Endodermal cell (in vitro differentiated cells): ENCODE results near the gene EAPP. TPM values are rescaled to one million over a fixed set of nuclear protein-coding genes. Genes with fewer than 3 reads are reported as not detected.
"Not testable (repeated sequence)": the region's sequence is repeated elsewhere in the genome, so short reads cannot be mapped to it uniquely, and the experiment has no call there.

Source experiments
- DNase-seq: peaks from one replicate; pipeline ENCODE4 v3.0.0-alpha.2; 2017
- H3K27ac ChIP-seq: 2 replicates; pipeline ENCODE4 v1.5.1; 2013; ENCODE audit warnings: mild to moderate bottlenecking, low read depth, low read length, moderate library complexity
- H3K27me3 ChIP-seq: 2 replicates; pipeline ENCODE4 v1.6.1; 2013; ENCODE audit warnings: mild to moderate bottlenecking, low read length, moderate library complexity; ENCODE audit not compliant: insufficient read depth, control insufficient read depth, poor library complexity, severe bottlenecking
- H3K36me3 ChIP-seq: 2 replicates; pipeline ENCODE4 v1.7.0; 2013; ENCODE audit warnings: mild to moderate bottlenecking, low read length, moderate library complexity; ENCODE audit not compliant: control insufficient read depth, insufficient read depth
- H3K4me1 ChIP-seq: one replicate; pipeline ENCODE4 v1.7.0; 2013; ENCODE audit warnings: low read length; ENCODE audit not compliant: control insufficient read depth, insufficient read depth
- H3K4me3 ChIP-seq: 2 replicates; pipeline ENCODE4 v1.5.1; 2013; ENCODE audit warnings: mild to moderate bottlenecking, low read length, moderate library complexity
- H3K9ac ChIP-seq: 2 replicates; pipeline ENCODE4 v1.6.1; 2013; ENCODE audit warnings: mild to moderate bottlenecking, low read length, moderate library complexity; ENCODE audit not compliant: poor library complexity, severe bottlenecking; ENCODE audit errors: extremely low read depth
- H3K9me3 ChIP-seq: 2 replicates; pipeline ENCODE4 v1.6.1; 2013; ENCODE audit warnings: mild to moderate bottlenecking, low read length, moderate library complexity; ENCODE audit not compliant: control insufficient read depth
- H3K27ac Mint-ChIP-seq: 2 replicates; pipeline ENCODE4 v1.8.0; 2020; ENCODE audit warnings: mixed read lengths
- H3K27me3 Mint-ChIP-seq: 2 replicates; pipeline ENCODE4 v1.8.0; 2021; ENCODE audit warnings: mild to moderate bottlenecking, mixed read lengths; ENCODE audit not compliant: insufficient read depth
- H3K36me3 Mint-ChIP-seq: 2 replicates; pipeline ENCODE4 v1.8.0; 2020; ENCODE audit warnings: low read depth, mixed read lengths
- H3K4me1 Mint-ChIP-seq: 2 replicates; pipeline ENCODE4 v1.8.0; 2020; ENCODE audit warnings: mixed read lengths
- H3K4me3 Mint-ChIP-seq: 2 replicates; pipeline ENCODE4 v1.8.0; 2020; ENCODE audit warnings: mild to moderate bottlenecking, moderate library complexity, mixed read lengths
- H3K9me3 Mint-ChIP-seq: 2 replicates; pipeline ENCODE4 v1.8.0; 2020; ENCODE audit warnings: mild to moderate bottlenecking, mixed read lengths
- WGBS, 2 experiments: methylation state at CpG; one replicate each; pipeline versions ENCODE4 v1.1.5 to v1.1.7; 2013; ENCODE audit warnings: missing lambda C conversion rate in 2 of 2, mixed read lengths in 1 of 2; ENCODE audit not compliant: insufficient coverage in 1 of 2, insufficient read length in 1 of 2; 5-methylcytosine and 5-hydroxymethylcytosine counted together
- total RNA-seq, 2 donors: library from RNA; stranded (reverse); fragmentation: NEBNext Ultra II Directional in 1 of 2; extraction: Animal tissue kit (Norgen Biotek cat#: 25700) in 1 of 2; gene quantifications; 2 replicates in 1 of 2; 3 replicates in 1 of 2; pipeline ENCODE4 v1.2.1, GENCODE V29; 2021
- TF ChIP-seq, protein P1 (sequence below): fragments of 200-600 bp; sonication (generic); conservative IDR thresholded peaks from 2 replicates; pipeline ENCODE4 v1.5.0; 2021; ENCODE audit warnings: antibody characterized with exemption, mild to moderate bottlenecking

Gene EAPP
- total RNA-seq, 2 donors from 2014 or later: 34.7 to 38.6 TPM

DNA sequence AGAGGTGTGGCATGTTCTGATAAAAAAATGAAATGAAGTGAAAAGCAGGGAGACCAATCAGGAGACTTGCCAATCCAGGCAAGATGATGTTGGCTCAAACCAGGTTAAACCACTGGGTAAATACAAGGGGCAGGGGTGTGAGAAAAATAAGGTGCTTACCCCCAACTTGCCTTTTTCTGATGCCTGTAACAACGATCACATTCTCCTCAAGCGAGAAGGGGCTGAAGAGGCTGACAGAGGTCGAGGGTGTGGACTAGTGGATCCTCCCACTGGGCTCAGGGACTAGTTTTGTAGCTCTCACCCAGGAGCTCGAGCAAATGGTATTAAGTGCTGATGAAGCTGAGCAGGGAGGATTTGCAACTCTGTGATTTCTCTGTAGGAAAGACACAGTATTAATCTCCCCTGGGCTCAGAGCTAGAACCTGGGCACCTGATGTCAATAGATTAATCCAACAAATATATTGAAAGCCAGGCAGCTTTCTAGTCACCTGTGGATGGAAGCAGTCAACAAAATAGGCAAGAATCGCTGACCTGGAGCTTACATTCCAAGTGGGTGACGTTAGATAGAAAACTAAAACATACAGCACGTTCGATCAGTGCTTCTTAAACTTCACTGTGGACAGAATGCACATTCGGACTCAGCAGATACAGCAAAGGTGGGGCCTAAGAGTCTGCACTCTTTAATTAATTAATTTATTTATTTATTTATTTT, 15.2 kb upstream of the EAPP start:
- Histone ChIP-seq H3K27ac (peak overlapping the region; percentile 49), H3K27me3 (peaks cover 6% of the 10 kb centered on the region), H3K4me3 (peak overlapping the region; percentile 61), H3K36me3 (no peaks in the 10 kb centered on the region), H3K9ac (no peak overlapping the region), H3K9me3 (no peaks in the 10 kb centered on the region), H3K4me1 (peaks cover 8% of the 10 kb centered on the region)
- 82 to 90% methylated on average over 7 to 9 of the region's 9 CpGs for WGBS, 2 experiments
- Mint-ChIP-seq H3K27ac (no peak overlapping the region), H3K9me3 (no peaks in the 10 kb centered on the region), H3K27me3 (peaks cover 31% of the 10 kb centered on the region), H3K4me1 (peaks cover 10% of the 10 kb centered on the region), H3K4me3 (no peak overlapping the region), H3K36me3 (no peaks in the 10 kb centered on the region)
- TF ChIP-seq, protein P1, sequence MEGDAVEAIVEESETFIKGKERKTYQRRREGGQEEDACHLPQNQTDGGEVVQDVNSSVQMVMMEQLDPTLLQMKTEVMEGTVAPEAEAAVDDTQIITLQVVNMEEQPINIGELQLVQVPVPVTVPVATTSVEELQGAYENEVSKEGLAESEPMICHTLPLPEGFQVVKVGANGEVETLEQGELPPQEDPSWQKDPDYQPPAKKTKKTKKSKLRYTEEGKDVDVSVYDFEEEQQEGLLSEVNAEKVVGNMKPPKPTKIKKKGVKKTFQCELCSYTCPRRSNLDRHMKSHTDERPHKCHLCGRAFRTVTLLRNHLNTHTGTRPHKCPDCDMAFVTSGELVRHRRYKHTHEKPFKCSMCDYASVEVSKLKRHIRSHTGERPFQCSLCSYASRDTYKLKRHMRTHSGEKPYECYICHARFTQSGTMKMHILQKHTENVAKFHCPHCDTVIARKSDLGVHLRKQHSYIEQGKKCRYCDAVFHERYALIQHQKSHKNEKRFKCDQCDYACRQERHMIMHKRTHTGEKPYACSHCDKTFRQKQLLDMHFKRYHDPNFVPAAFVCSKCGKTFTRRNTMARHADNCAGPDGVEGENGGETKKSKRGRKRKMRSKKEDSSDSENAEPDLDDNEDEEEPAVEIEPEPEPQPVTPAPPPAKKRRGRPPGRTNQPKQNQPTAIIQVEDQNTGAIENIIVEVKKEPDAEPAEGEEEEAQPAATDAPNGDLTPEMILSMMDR: no peak
- DNase-seq: no peak

DNA sequence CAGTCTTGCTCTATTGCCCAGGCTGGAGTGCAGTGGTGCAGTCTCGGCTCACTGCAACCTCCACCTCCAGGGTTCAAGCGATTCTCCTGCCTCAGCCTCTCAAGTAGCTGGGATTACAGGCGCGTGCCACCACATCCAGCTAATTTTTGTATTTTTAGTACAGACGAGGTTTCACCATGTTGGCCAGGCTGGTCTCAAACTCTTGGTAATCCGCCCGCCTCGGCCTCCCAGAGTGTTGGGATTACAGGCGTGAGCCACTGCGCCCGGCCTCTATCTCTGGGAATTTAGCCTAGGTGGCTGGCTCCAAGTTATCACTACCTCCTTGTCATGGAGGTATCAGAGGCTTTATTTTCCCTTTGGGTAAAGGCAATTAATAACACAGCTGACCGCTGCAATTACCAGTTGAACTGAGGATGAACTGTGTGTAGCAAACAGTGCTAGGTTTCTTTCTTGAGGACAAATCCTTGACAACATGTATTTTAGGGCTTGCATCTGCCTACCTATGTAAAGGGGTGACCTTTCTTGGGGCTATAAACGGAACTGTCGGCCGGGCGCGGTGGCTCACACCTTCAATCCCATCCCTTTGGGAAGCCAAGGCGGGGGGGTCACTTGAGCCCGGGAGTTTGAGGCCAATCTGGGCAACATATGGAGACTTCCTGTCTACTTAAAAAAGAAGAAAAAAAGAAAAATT, 9.9 kb upstream of the EAPP start:
- not testable (repeated sequence) for DNase-seq, H3K9ac ChIP-seq, H3K27ac Mint-ChIP-seq

GRCh38 chr14:34548472-34548981, 9.0 kb upstream of the EAPP start:
- H3K9ac ChIP-seq: no peak overlapping the region
- H3K27ac ChIP-seq: no peak overlapping the region
- H3K4me3 Mint-ChIP-seq: no peak overlapping the region
- no peaks in the 10 kb centered on the region for H3K9me3 Mint-ChIP-seq
- H3K36me3 Mint-ChIP-seq: no peaks in the 10 kb centered on the region
- H3K27me3 Mint-ChIP-seq: peaks cover 29% of the 10 kb centered on the region
- TF ChIP-seq, protein P1: no peak
- H3K9me3 ChIP-seq: no peaks in the 10 kb centered on the region
- H3K4me3 ChIP-seq: no peak overlapping the region
- H3K4me1 Mint-ChIP-seq: no peaks in the 10 kb centered on the region
- DNase-seq: no peak
- no peaks in the 10 kb centered on the region for H3K36me3 ChIP-seq
- no peaks in the 10 kb centered on the region for H3K4me1 ChIP-seq
- 83 to 93% methylated on average over 6 to 14 of the region's 14 CpGs for WGBS, 2 experiments
- peaks cover 6% of the 10 kb centered on the region for H3K27me3 ChIP-seq
- no peak overlapping the region for H3K27ac Mint-ChIP-seq

More for the DNA sequence above, 9.9 kb upstream of the EAPP start:
- not testable (repeated sequence) for H3K4me3 Mint-ChIP-seq, H3K27me3 ChIP-seq, H3K36me3 Mint-ChIP-seq, H3K36me3 ChIP-seq, H3K4me1 Mint-ChIP-seq, H3K27ac ChIP-seq, H3K9me3 ChIP-seq, H3K9me3 Mint-ChIP-seq, H3K4me1 ChIP-seq, H3K4me3 ChIP-seq
- 78 to 89% methylated on average over 12 to 19 of the region's 19 CpGs for WGBS, 2 experiments
- H3K27me3 Mint-ChIP-seq: peaks cover 33% of the 10 kb centered on the region

DNA sequence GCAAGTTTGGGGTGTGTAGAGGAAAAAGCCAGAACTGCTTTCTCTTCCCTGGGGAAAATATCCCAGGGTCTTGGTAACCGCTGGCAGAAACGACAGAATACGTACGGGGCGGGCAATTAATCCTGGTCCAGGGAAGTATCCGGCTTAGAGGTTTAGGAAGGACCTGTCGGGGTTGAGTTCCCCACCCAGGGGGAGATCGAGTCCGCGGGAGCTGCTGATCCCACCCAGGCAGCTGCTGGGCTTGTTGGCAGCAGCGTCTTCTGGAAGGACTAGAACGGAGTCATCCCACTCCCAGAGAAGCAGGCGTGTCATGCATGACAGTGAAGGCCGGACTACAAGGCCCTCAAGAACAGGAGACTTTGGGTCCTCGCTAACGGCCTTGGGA, 7.6 kb upstream of the EAPP start:
- not testable (repeated sequence) for H3K9ac ChIP-seq, H3K4me1 Mint-ChIP-seq, H3K36me3 Mint-ChIP-seq, H3K4me1 ChIP-seq, H3K9me3 ChIP-seq, H3K27me3 ChIP-seq, H3K27ac ChIP-seq, H3K4me3 ChIP-seq, H3K9me3 Mint-ChIP-seq, DNase-seq, H3K4me3 Mint-ChIP-seq, H3K36me3 ChIP-seq, H3K27ac Mint-ChIP-seq
- H3K27me3 Mint-ChIP-seq: peaks cover 21% of the 10 kb centered on the region
- no CpG with 5 or more reads among the region's 16 CpGs for WGBS, 2 experiments

DNA sequence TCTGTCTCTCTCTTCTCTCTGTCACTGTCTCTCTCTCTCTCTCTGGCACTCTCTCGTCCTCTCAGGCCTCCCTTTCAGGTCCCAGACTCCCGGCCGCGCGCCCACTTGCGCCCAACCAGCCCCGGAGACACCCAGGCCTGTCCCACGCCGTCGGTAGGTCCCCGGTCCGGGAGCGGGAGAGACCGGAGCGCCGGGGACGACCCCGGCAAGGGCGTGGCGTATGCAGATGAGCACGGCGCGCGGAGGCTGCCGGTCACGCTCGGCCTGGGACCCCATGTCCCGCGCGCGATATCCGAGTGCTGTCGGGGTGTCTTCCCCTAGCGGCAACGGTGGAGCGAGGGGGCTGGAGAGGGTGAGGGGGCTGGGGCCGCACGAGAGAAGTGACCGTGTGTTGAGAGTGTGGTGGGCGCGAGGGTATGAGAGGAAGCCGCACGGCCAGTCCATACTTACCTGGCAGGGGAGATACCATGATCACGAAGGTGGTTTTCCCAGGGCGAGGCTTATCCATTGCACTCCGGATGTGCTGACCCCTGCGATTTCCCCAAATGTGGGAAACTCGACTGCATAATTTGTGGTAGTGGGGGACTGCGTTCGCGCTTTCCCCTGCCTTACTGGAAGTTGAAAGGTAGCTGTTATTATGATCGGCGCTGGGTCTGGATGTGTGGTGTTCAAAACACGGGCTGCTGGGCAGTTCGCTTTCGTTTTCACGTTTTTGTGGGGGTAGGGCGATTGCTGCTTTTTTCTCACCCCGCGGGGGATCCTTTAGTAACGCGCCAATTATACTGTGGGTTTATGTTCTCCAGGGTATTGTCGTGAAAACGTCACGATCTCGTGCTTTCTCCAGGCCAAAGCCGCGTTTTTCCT, 7.0 kb upstream of the EAPP start:
- not testable (repeated sequence) for DNase-seq, H3K4me1 Mint-ChIP-seq, H3K4me1 ChIP-seq, H3K36me3 Mint-ChIP-seq, H3K9me3 Mint-ChIP-seq, H3K9me3 ChIP-seq, H3K4me3 Mint-ChIP-seq, H3K4me3 ChIP-seq, H3K27ac ChIP-seq, H3K9ac ChIP-seq, H3K27ac Mint-ChIP-seq, H3K36me3 ChIP-seq, H3K27me3 ChIP-seq
- whole genome bisulfite sequencing, 2 experiments: no CpG with 5 or more reads among the region's 68 CpGs
- H3K27me3 Mint-ChIP-seq: peaks cover 16% of the 10 kb centered on the region
